ENCODE measurements around the gene HDAC9.

HDAC9 gene

GRCh38 chr7:18866359-18867036 lies 370.9 kb downstream of the HDAC9 start:
- no peaks in the 10 kb centered on the region for H3K27me3 ChIP-seq (ENCODE audit: low read depth, low read length)
- peaks cover 13% of the 10 kb centered on the region for H3K4me1 ChIP-seq (ENCODE audit: low read length)
- H3K9me3 ChIP-seq (ENCODE audit: insufficient read depth, low read length) = no peaks in the 10 kb centered on the region
- TF ChIP-seq CTCF (IDR thresholded peaks at IDR 0.05; ENCODE audit: low read depth, low read length) = no peak
- no peak for TF ChIP-seq EZH2phosphoT487 (IDR thresholded peaks at IDR 0.05; ENCODE audit: low read depth)
- H3K9ac ChIP-seq (ENCODE audit: low read length) = no peak overlapping the region
- no peak overlapping the region for H3K27ac ChIP-seq (ENCODE audit: low read length)
- H3K36me3 ChIP-seq (replicated peaks; ENCODE audit: low read depth, low read length) = no peaks in the 10 kb centered on the region
- no peak overlapping the region for H3K4me2 ChIP-seq (ENCODE audit: low read length)
- no peaks in the 10 kb centered on the region for H3K79me2 ChIP-seq (ENCODE audit: low read length)
- no peaks in the 10 kb centered on the region for H4K20me1 ChIP-seq (ENCODE audit: insufficient read depth, low read length)
- H2AFZ ChIP-seq (ENCODE audit: low read depth, low read length) = no peak overlapping the region
- no peak overlapping the region for H3K4me3 ChIP-seq (ENCODE audit: low read length)

- no peak overlapping the region for H3K9ac ChIP-seq (ENCODE audit: low read length)
- H3K79me2 ChIP-seq (ENCODE audit: low read length) = no peaks in the 10 kb centered on the region
- H3K27me3 ChIP-seq (ENCODE audit: low read depth, low read length) = no peaks in the 10 kb centered on the region
- H3K4me1 ChIP-seq (ENCODE audit: low read length) = no peaks in the 10 kb centered on the region
- H3K36me3 ChIP-seq (replicated peaks; ENCODE audit: low read depth, low read length) = no peaks in the 10 kb centered on the region
- H4K20me1 ChIP-seq (ENCODE audit: insufficient read depth, low read length) = no peaks in the 10 kb centered on the region
- no peaks in the 10 kb centered on the region for H3K9me3 ChIP-seq (ENCODE audit: insufficient read depth, low read length)
- H2AFZ ChIP-seq (ENCODE audit: low read depth, low read length) = no peak overlapping the region
- H3K4me2 ChIP-seq (ENCODE audit: low read length) = no peak overlapping the region
- TF ChIP-seq CTCF (IDR thresholded peaks at IDR 0.05; ENCODE audit: low read depth, low read length) (no peak), EZH2phosphoT487 (IDR thresholded peaks at IDR 0.05; ENCODE audit: low read depth) (no peak)
- H3K4me3 ChIP-seq (ENCODE audit: low read length) = no peak overlapping the region
- H3K27ac ChIP-seq (ENCODE audit: low read length) = no peak overlapping the region
These were observed 376.8 kb downstream of the HDAC9 start for GRCh38 chr7:18872344-18872743.

DNA sequence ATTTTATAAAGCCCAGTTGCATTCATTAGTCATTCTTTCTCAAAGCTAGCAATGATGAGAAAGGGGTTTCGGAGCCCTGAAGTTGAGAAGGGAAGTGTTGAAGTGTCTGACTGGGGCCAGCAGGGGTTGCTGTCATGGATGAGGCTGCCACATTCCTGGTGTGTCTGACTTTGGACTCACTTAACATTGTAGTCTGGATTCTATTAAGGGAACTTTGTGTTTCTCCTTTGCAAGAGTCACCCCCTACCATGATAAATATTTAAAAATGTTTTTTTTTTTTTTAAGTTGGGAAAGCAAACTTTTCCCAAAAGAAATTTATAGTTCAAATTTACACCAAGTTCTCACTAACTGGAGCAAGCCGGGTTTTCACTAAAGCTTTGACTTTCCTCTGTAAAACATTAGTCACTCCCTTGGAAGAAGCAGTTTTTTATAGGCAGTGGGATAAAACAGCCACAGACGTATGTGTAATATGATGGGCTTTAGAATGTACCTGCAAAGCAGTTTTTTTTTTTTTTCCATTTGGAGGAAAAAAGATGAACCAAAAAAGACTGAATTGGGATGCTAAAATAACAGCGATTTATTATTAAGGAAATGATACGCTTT lies 378.3 kb downstream of the HDAC9 start:
- H3K27ac ChIP-seq (ENCODE audit: low read length) = no peak overlapping the region
- no peaks in the 10 kb centered on the region for H3K27me3 ChIP-seq (ENCODE audit: low read depth, low read length)
- H3K4me2 ChIP-seq (ENCODE audit: low read length) = no peak overlapping the region
- no peaks in the 10 kb centered on the region for H3K79me2 ChIP-seq (ENCODE audit: low read length)
- no peak overlapping the region for H2AFZ ChIP-seq (ENCODE audit: low read depth, low read length)
- H3K4me3 ChIP-seq (ENCODE audit: low read length) = no peak overlapping the region
- H3K36me3 ChIP-seq (replicated peaks; ENCODE audit: low read depth, low read length) = no peaks in the 10 kb centered on the region
- H3K9me3 ChIP-seq (ENCODE audit: insufficient read depth, low read length) = no peaks in the 10 kb centered on the region
- no peaks in the 10 kb centered on the region for H4K20me1 ChIP-seq (ENCODE audit: insufficient read depth, low read length)
- no peaks in the 10 kb centered on the region for H3K4me1 ChIP-seq (ENCODE audit: low read length)
- no peak for TF ChIP-seq EZH2phosphoT487 (IDR thresholded peaks at IDR 0.05; ENCODE audit: low read depth)
- H3K9ac ChIP-seq (ENCODE audit: low read length) = no peak overlapping the region

DNA sequence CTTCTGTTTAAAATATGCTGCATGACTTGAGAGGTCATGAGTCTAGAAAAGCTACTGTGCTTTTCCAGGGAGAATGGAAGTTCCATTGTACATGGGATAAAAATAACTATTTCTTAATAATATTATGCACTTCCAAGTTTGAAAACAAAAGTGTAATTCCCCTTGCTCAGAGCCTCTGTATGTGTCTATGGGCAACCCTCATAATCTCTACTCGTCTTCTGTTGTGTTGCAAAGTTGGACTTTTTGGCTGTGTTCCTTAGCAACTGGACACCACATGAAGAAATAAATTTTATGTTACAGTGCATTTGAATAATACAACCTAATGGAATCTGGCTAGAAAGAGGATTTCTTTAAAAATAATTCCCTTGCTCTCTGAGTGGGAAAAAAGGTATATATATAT lies 379.3 kb downstream of the HDAC9 start:
- Histone ChIP-seq H3K27me3 (ENCODE audit: low read depth, low read length) (no peaks in the 10 kb centered on the region), H3K4me3 (ENCODE audit: low read length) (no peak overlapping the region), H4K20me1 (ENCODE audit: insufficient read depth, low read length) (no peaks in the 10 kb centered on the region), H3K4me1 (ENCODE audit: low read length) (no peaks in the 10 kb centered on the region), H3K9ac (ENCODE audit: low read length) (no peak overlapping the region), H3K9me3 (ENCODE audit: insufficient read depth, low read length) (no peaks in the 10 kb centered on the region), H3K79me2 (ENCODE audit: low read length) (no peaks in the 10 kb centered on the region), H3K36me3 (replicated peaks; ENCODE audit: low read depth, low read length) (no peaks in the 10 kb centered on the region), H3K4me2 (ENCODE audit: low read length) (no peak overlapping the region), H2AFZ (ENCODE audit: low read depth, low read length) (no peak overlapping the region), H3K27ac (ENCODE audit: low read length) (no peak overlapping the region)
- TF ChIP-seq CTCF (IDR thresholded peaks at IDR 0.05; ENCODE audit: low read depth, low read length) (no peak), EZH2phosphoT487 (IDR thresholded peaks at IDR 0.05; ENCODE audit: low read depth) (no peak)

All from OCI-LY3 (cell line).